Astrocyte (in vitro differentiated cells and primary cell): ENCODE measurements around the gene RPS14.

Experiments used
- CTCF ChIP-seq: IDR thresholded peaks from 2 replicates; pipeline ENCODE4 v1.5.1; 2011; ENCODE audit warnings: low read depth, mild to moderate bottlenecking, inconsistent platforms, low read length, moderate library complexity; ENCODE audit not compliant: insufficient read depth
- EZH2 ChIP-seq: IDR thresholded peaks from 2 replicates; pipeline ENCODE4 v1.6.1; 2012; ENCODE audit warnings: mild to moderate bottlenecking, low read length, inconsistent platforms; ENCODE audit not compliant: insufficient read depth

GRCh38 chr5:150484964-150485692, 35.6 kb upstream of the RPS14 start:
- TF ChIP-seq CTCF = no peak
- no peak for TF ChIP-seq EZH2
